Lower leg skin (tissue), 3 donors: Measurements from ENCODE around the gene POM121L2.

ENCODE experiments used
- POLR2A ChIP-seq, 2 donors: fragments of 450-650 bp; IDR thresholded peaks; one replicate each; pipeline ENCODE4 v1.6.1; 2016 to 2017; ENCODE audit warnings: antibody characterized with exemption in 2 of 2, mild to moderate bottlenecking in 1 of 2, moderate library complexity in 1 of 2
- TF ChIP-seq, protein P1 (sequence below), 3 donors: fragments of 450-650 bp; IDR thresholded peaks; one replicate each; pipeline ENCODE4 v1.5.1; 2016; ENCODE audit warnings: antibody characterized with exemption in 3 of 3, mild to moderate bottlenecking in 3 of 3, moderate library complexity in 2 of 3

DNA sequence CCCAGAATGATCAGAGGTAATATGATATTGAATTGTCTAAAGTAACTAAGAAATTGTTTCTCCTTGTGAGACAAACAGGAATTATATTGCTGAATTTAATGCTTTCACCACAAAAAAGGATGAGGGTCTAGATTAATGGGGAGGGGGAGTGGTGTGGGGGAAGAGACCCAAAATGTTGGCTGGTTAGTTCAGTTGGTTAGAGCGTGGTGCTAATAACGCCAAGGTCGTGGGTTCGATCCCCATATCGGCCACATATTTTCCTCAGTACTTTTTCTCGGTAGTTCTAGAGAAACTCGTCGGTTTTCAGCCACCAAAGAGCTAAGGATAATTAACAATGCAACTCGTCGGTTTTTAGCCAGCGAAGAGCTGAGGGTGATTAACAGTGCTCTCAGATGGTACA, 38.3 kb downstream of the POM121L2 start:
- TF ChIP-seq, protein P1, sequence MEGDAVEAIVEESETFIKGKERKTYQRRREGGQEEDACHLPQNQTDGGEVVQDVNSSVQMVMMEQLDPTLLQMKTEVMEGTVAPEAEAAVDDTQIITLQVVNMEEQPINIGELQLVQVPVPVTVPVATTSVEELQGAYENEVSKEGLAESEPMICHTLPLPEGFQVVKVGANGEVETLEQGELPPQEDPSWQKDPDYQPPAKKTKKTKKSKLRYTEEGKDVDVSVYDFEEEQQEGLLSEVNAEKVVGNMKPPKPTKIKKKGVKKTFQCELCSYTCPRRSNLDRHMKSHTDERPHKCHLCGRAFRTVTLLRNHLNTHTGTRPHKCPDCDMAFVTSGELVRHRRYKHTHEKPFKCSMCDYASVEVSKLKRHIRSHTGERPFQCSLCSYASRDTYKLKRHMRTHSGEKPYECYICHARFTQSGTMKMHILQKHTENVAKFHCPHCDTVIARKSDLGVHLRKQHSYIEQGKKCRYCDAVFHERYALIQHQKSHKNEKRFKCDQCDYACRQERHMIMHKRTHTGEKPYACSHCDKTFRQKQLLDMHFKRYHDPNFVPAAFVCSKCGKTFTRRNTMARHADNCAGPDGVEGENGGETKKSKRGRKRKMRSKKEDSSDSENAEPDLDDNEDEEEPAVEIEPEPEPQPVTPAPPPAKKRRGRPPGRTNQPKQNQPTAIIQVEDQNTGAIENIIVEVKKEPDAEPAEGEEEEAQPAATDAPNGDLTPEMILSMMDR (IDR thresholded peaks at IDR 0.05): no peak
- TF ChIP-seq POLR2A (IDR thresholded peaks at IDR 0.05): no peak
